ENCODE measurements around the gene RNU5D-1.

RNU5D-1 gene

GRCh38 chr1:44698138-44698537 lies 32.8 kb downstream of the RNU5D-1 start:
- Histone ChIP-seq H3K27me3 (ENCODE audit: control insufficient read depth in 1 of 2, insufficient read depth in 2 of 2, low read length in 2 of 2) (no peaks in the 10 kb centered on the region), H3K4me1 (ENCODE audit: control insufficient read depth, insufficient read depth, low read length) (no peaks in the 10 kb centered on the region), H3K4me3 (ENCODE audit: low read length in 2 of 2) (no peak overlapping the region), H3K9me3 (ENCODE audit: control insufficient read depth in 2 of 2, low read length in 2 of 2) (no peaks in the 10 kb centered on the region), H3K27ac (ENCODE audit: low read length) (no peak overlapping the region), H3K36me3 (ENCODE audit: control insufficient read depth in 2 of 2, insufficient read depth in 2 of 2, low read length in 2 of 2) (no peaks in the 10 kb centered on the region), H3K9ac (ENCODE audit: low read length in 2 of 2) (no peak overlapping the region)

- Histone ChIP-seq H3K36me3 (ENCODE audit: control insufficient read depth in 2 of 2, insufficient read depth in 2 of 2, low read length in 2 of 2) (no peaks in the 10 kb centered on the region), H3K27ac (ENCODE audit: low read length) (no peak overlapping the region), H3K4me1 (ENCODE audit: control insufficient read depth, insufficient read depth, low read length) (no peaks in the 10 kb centered on the region), H3K4me3 (ENCODE audit: low read length in 2 of 2) (no peak overlapping the region), H3K9ac (ENCODE audit: low read length in 2 of 2) (no peak overlapping the region), H3K27me3 (ENCODE audit: control insufficient read depth in 1 of 2, insufficient read depth in 2 of 2, low read length in 2 of 2) (no peaks in the 10 kb centered on the region), H3K9me3 (ENCODE audit: control insufficient read depth in 2 of 2, low read length in 2 of 2) (no peaks in the 10 kb centered on the region)
Measured at GRCh38 chr1:44696789-44697345, 34.1 kb downstream of the RNU5D-1 start.

- no peak overlapping the region for H3K9ac ChIP-seq (ENCODE audit: low read length in 2 of 2)
- H3K27ac ChIP-seq (ENCODE audit: low read length): no peak overlapping the region
- H3K27me3 ChIP-seq (ENCODE audit: control insufficient read depth in 1 of 2, insufficient read depth in 2 of 2, low read length in 2 of 2): no peaks in the 10 kb centered on the region
- H3K4me3 ChIP-seq (ENCODE audit: low read length in 2 of 2): no peak overlapping the region
- no peaks in the 10 kb centered on the region for H3K36me3 ChIP-seq (ENCODE audit: control insufficient read depth in 2 of 2, insufficient read depth in 2 of 2, low read length in 2 of 2)
- H3K4me1 ChIP-seq (ENCODE audit: control insufficient read depth, insufficient read depth, low read length): no peaks in the 10 kb centered on the region
- H3K9me3 ChIP-seq (ENCODE audit: control insufficient read depth in 2 of 2, low read length in 2 of 2): no peaks in the 10 kb centered on the region
Measured at GRCh38 chr1:44696101-44696500, 34.9 kb downstream of the RNU5D-1 start.

- no peaks in the 10 kb centered on the region for H3K27me3 ChIP-seq (ENCODE audit: control insufficient read depth in 1 of 2, insufficient read depth in 2 of 2, low read length in 2 of 2)
- H3K9ac ChIP-seq (ENCODE audit: low read length in 2 of 2): no peak overlapping the region
- no peaks in the 10 kb centered on the region for H3K4me1 ChIP-seq (ENCODE audit: control insufficient read depth, insufficient read depth, low read length)
- H3K9me3 ChIP-seq (ENCODE audit: control insufficient read depth in 2 of 2, low read length in 2 of 2): no peaks in the 10 kb centered on the region
- no peak overlapping the region for H3K4me3 ChIP-seq (ENCODE audit: low read length in 2 of 2)
- no peaks in the 10 kb centered on the region for H3K36me3 ChIP-seq (ENCODE audit: control insufficient read depth in 2 of 2, insufficient read depth in 2 of 2, low read length in 2 of 2)
- no peak overlapping the region for H3K27ac ChIP-seq (ENCODE audit: low read length)
Measured at GRCh38 chr1:44695671-44696070, 35.3 kb downstream of the RNU5D-1 start.

- Histone ChIP-seq H3K27ac (ENCODE audit: low read length) (no peak overlapping the region), H3K36me3 (ENCODE audit: control insufficient read depth in 2 of 2, insufficient read depth in 2 of 2, low read length in 2 of 2) (no peaks in the 10 kb centered on the region), H3K27me3 (ENCODE audit: control insufficient read depth in 1 of 2, insufficient read depth in 2 of 2, low read length in 2 of 2) (no peaks in the 10 kb centered on the region), H3K9ac (ENCODE audit: low read length in 2 of 2) (no peak overlapping the region), H3K4me3 (ENCODE audit: low read length in 2 of 2) (no peak overlapping the region), H3K4me1 (ENCODE audit: control insufficient read depth, insufficient read depth, low read length) (no peaks in the 10 kb centered on the region), H3K9me3 (ENCODE audit: control insufficient read depth in 2 of 2, low read length in 2 of 2) (no peaks in the 10 kb centered on the region)
Measured at GRCh38 chr1:44694863-44695478, 36.0 kb downstream of the RNU5D-1 start.

GRCh38 chr1:44693900-44694299 lies 37.1 kb downstream of the RNU5D-1 start:
- no peak overlapping the region for H3K9ac ChIP-seq (ENCODE audit: low read length in 2 of 2)
- no peaks in the 10 kb centered on the region for H3K27me3 ChIP-seq (ENCODE audit: control insufficient read depth in 1 of 2, insufficient read depth in 2 of 2, low read length in 2 of 2)
- no peak overlapping the region for H3K4me3 ChIP-seq (ENCODE audit: low read length in 2 of 2)
- no peak overlapping the region for H3K27ac ChIP-seq (ENCODE audit: low read length)
- no peaks in the 10 kb centered on the region for H3K36me3 ChIP-seq (ENCODE audit: control insufficient read depth in 2 of 2, insufficient read depth in 2 of 2, low read length in 2 of 2)
- no peaks in the 10 kb centered on the region for H3K9me3 ChIP-seq (ENCODE audit: control insufficient read depth in 2 of 2, low read length in 2 of 2)
- H3K4me1 ChIP-seq (ENCODE audit: control insufficient read depth, insufficient read depth, low read length): no peaks in the 10 kb centered on the region

GRCh38 chr1:44693159-44693558 lies 37.8 kb downstream of the RNU5D-1 start:
- H3K9ac ChIP-seq (ENCODE audit: low read length in 2 of 2): no peak overlapping the region
- H3K4me3 ChIP-seq (ENCODE audit: low read length in 2 of 2): no peak overlapping the region
- H3K4me1 ChIP-seq (ENCODE audit: control insufficient read depth, insufficient read depth, low read length): no peaks in the 10 kb centered on the region
- no peak overlapping the region for H3K27ac ChIP-seq (ENCODE audit: low read length)
- no peaks in the 10 kb centered on the region for H3K27me3 ChIP-seq (ENCODE audit: control insufficient read depth in 1 of 2, insufficient read depth in 2 of 2, low read length in 2 of 2)
- H3K36me3 ChIP-seq (ENCODE audit: control insufficient read depth in 2 of 2, insufficient read depth in 2 of 2, low read length in 2 of 2): no peaks in the 10 kb centered on the region
- H3K9me3 ChIP-seq (ENCODE audit: control insufficient read depth in 2 of 2, low read length in 2 of 2): no peaks in the 10 kb centered on the region

GRCh38 chr1:44689447-44689765 lies 41.6 kb downstream of the RNU5D-1 start:
- H3K36me3 ChIP-seq (ENCODE audit: control insufficient read depth in 2 of 2, insufficient read depth in 2 of 2, low read length in 2 of 2): no peaks in the 10 kb centered on the region
- no peak overlapping the region for H3K27ac ChIP-seq (ENCODE audit: low read length)

GRCh38 chr1:44688760-44689446 lies 42.1 kb downstream of the RNU5D-1 start:
- no peaks in the 10 kb centered on the region for H3K9me3 ChIP-seq (ENCODE audit: control insufficient read depth in 2 of 2, low read length in 2 of 2)
- H3K4me1 ChIP-seq (ENCODE audit: control insufficient read depth, insufficient read depth, low read length): no peaks in the 10 kb centered on the region
- H3K4me3 ChIP-seq (ENCODE audit: low read length in 2 of 2): no peak overlapping the region
- no peaks in the 10 kb centered on the region for H3K36me3 ChIP-seq (ENCODE audit: control insufficient read depth in 2 of 2, insufficient read depth in 2 of 2, low read length in 2 of 2)
- H3K27me3 ChIP-seq (ENCODE audit: control insufficient read depth in 1 of 2, insufficient read depth in 2 of 2, low read length in 2 of 2): no peaks in the 10 kb centered on the region
- no peak overlapping the region for H3K27ac ChIP-seq (ENCODE audit: low read length)
- no peak overlapping the region for H3K9ac ChIP-seq (ENCODE audit: low read length in 2 of 2)

More at GRCh38 chr1:44689447-44689765, 41.6 kb downstream of the RNU5D-1 start:
- Histone ChIP-seq H3K9me3 (ENCODE audit: control insufficient read depth in 2 of 2, low read length in 2 of 2) (no peaks in the 10 kb centered on the region), H3K27me3 (ENCODE audit: control insufficient read depth in 1 of 2, insufficient read depth in 2 of 2, low read length in 2 of 2) (no peaks in the 10 kb centered on the region), H3K4me3 (ENCODE audit: low read length in 2 of 2) (no peak overlapping the region), H3K9ac (ENCODE audit: low read length in 2 of 2) (no peak overlapping the region), H3K4me1 (ENCODE audit: control insufficient read depth, insufficient read depth, low read length) (no peaks in the 10 kb centered on the region)

GRCh38 chr1:44685881-44686280 lies 45.1 kb downstream of the RNU5D-1 start:
- Histone ChIP-seq H3K27ac (ENCODE audit: low read length) (no peak overlapping the region), H3K36me3 (ENCODE audit: control insufficient read depth in 2 of 2, insufficient read depth in 2 of 2, low read length in 2 of 2) (no peaks in the 10 kb centered on the region), H3K9ac (ENCODE audit: low read length in 2 of 2) (no peak overlapping the region), H3K4me3 (ENCODE audit: low read length in 2 of 2) (no peak overlapping the region), H3K9me3 (ENCODE audit: control insufficient read depth in 2 of 2, low read length in 2 of 2) (no peaks in the 10 kb centered on the region), H3K27me3 (ENCODE audit: control insufficient read depth in 1 of 2, insufficient read depth in 2 of 2, low read length in 2 of 2) (no peaks in the 10 kb centered on the region), H3K4me1 (ENCODE audit: control insufficient read depth, insufficient read depth, low read length) (no peaks in the 10 kb centered on the region)

- H3K9ac ChIP-seq (ENCODE audit: low read length in 2 of 2): no peak overlapping the region
- no peaks in the 10 kb centered on the region for H3K9me3 ChIP-seq (ENCODE audit: control insufficient read depth in 2 of 2, low read length in 2 of 2)
- no peaks in the 10 kb centered on the region for H3K36me3 ChIP-seq (ENCODE audit: control insufficient read depth in 2 of 2, insufficient read depth in 2 of 2, low read length in 2 of 2)
- H3K27me3 ChIP-seq (ENCODE audit: control insufficient read depth in 1 of 2, insufficient read depth in 2 of 2, low read length in 2 of 2): no peaks in the 10 kb centered on the region
- no peaks in the 10 kb centered on the region for H3K4me1 ChIP-seq (ENCODE audit: control insufficient read depth, insufficient read depth, low read length)
- H3K4me3 ChIP-seq (ENCODE audit: low read length in 2 of 2): no peak overlapping the region
- no peak overlapping the region for H3K27ac ChIP-seq (ENCODE audit: low read length)
Measured at GRCh38 chr1:44685218-44685617, 45.8 kb downstream of the RNU5D-1 start.
